Psoas muscle (tissue), 8 donors: ENCODE data around the gene TMEM235. TPM values are rescaled to one million over a fixed set of nuclear protein-coding genes. Genes with fewer than 3 reads are reported as not detected.

Experiments used
- ATAC-seq, 4 donors: fragments of 200-7000 bp; cut with Tn5 transposase; one replicate each; pipeline ENCODE4 v1.9.1; 2020; ENCODE audit warnings: moderate library complexity in 3 of 4, mild to moderate bottlenecking in 2 of 4
- DNase-seq, 2 donors: peaks; one replicate each; pipeline ENCODE4 v3.0.0-alpha.2; 2020
- H3K27ac ChIP-seq: fragments of 200-600 bp; one replicate; pipeline ENCODE4 v1.8.0; 2022
- H3K27me3 ChIP-seq, 3 donors: fragments of 200-600 bp in 1 of 3; one replicate each; pipeline versions ENCODE4 v1.6.1 to v1.8.0; 2013 to 2022; ENCODE audit warnings: low read length in 2 of 3, mild to moderate bottlenecking in 2 of 3, moderate library complexity in 1 of 3; ENCODE audit not compliant: insufficient read depth in 3 of 3
- H3K36me3 ChIP-seq, 2 donors: fragments of 200-600 bp in 1 of 2; one replicate each; pipeline versions ENCODE4 v1.6.1 to v1.8.0; 2013 to 2022; ENCODE audit warnings: low read depth in 1 of 2, mild to moderate bottlenecking in 1 of 2, moderate library complexity in 1 of 2; ENCODE audit not compliant: insufficient read depth in 1 of 2
- H3K4me1 ChIP-seq: fragments of 200-600 bp; one replicate; pipeline ENCODE4 v1.8.0; 2022
- H3K4me3 ChIP-seq: fragments of 200-600 bp; one replicate; pipeline ENCODE4 v1.8.0; 2022; ENCODE audit warnings: mild to moderate bottlenecking
- H3K9me3 ChIP-seq: fragments of 200-600 bp; one replicate; pipeline ENCODE4 v1.8.0; 2022
- CTCF ChIP-seq: fragments of 200-600 bp; IDR thresholded peaks from one replicate; pipeline ENCODE4 v1.8.0; 2022; ENCODE audit warnings: antibody characterized with exemption
- whole genome bisulfite sequencing, 3 donors: extraction: QIAGEN DNeasy Blood & Tissue Kit; methylation state at CpG; one replicate each; pipeline versions ENCODE4 v1.1.6 to v1.1.7; 2013; 5-methylcytosine and 5-hydroxymethylcytosine counted together
- intact Hi-C, 2 donors: fragments of 100-400 bp; cut with DNase I; formaldehyde crosslinking; loops; one replicate each; pipeline versions ENCODE4 v1.11.0 to v1.14.2; 2022
- polyA plus RNA-seq, 3 donors: library from polyadenylated mRNA; stranded (reverse); fragments of 200-250 nt; gene quantifications; one replicate each; pipeline ENCODE4 v1.2.3, GENCODE V29; 2013
- total RNA-seq, 4 donors: library from RNA; stranded (reverse); fragmentation: NEBNext Ultra II Directional in 2 of 4; extraction: Animal tissue kit (Norgen Biotek cat#: 25700) in 2 of 4; gene quantifications; one replicate each; pipeline versions ENCODE4 v1.2.1 to v1.2.4, GENCODE V29; 2021 to 2023
- donor health status: healthy with polysubstance abuse.
- donor health status: DM: no; HTN: no; CAD: no; lungs with moderate emphysema.
- donor health status: Bipolar disorder and iron deficiency.
- donor health status: healthy.
- donor health status: DM: yes; HTN: yes; CAD: no.
- donor health status: DM: no; HTN: no; CAD: no.
- donor health status: DM: no; HTN: no; CAD: no.
- donor health status: DM: yes; HTN: yes; CAD: no.

Gene TMEM235
- total and polyA plus RNA-seq, 7 donors, result not detected

GRCh38 chr17:78255953-78256706 lies 24.7 kb downstream of the TMEM235 start:
- no peaks in the 10 kb centered on the region for H3K36me3 ChIP-seq
- intact Hi-C loops, result no loop called here
- TF ChIP-seq CTCF, result no peak
- H3K4me3 ChIP-seq, result no peak overlapping the region
- peaks cover 11% of the 10 kb centered on the region for H3K4me1 ChIP-seq
- H3K27me3 ChIP-seq, result no peaks in the 10 kb centered on the region
- WGBS, 3 donors, result 75 to 80% (median 76%) methylated on average over 14 of the region's 14 CpGs
- ATAC-seq (no peak), DNase-seq (no peak)
- H3K27ac ChIP-seq, result no peak overlapping the region
- H3K9me3 ChIP-seq, result no peaks in the 10 kb centered on the region

- Histone ChIP-seq H3K9me3 (no peaks in the 10 kb centered on the region), H3K36me3 (no peaks in the 10 kb centered on the region), H3K27ac (no peak overlapping the region), H3K4me3 (no peak overlapping the region), H3K4me1 (peaks cover 8% of the 10 kb centered on the region), H3K27me3 (no peaks in the 10 kb centered on the region)
- ATAC-seq, result no peak
- 57 to 74% (median 69%) methylated on average over 16 to 18 of the region's 18 CpGs for WGBS, 3 donors
- DNase-seq, result no peak
- intact Hi-C loops, result no loop called here
- TF ChIP-seq CTCF, result no peak
Measured at GRCh38 chr17:78256707-78257591, 25.5 kb downstream of the TMEM235 start.

GRCh38 chr17:78257810-78258322 lies 26.4 kb downstream of the TMEM235 start:
- H3K4me1 ChIP-seq, result peaks cover 8% of the 10 kb centered on the region
- ATAC-seq (no peak), DNase-seq (no peak)

More at GRCh38 chr17:78257810-78258322, 26.4 kb downstream of the TMEM235 start:
- Histone ChIP-seq H3K36me3 (no peaks in the 10 kb centered on the region), H3K9me3 (no peaks in the 10 kb centered on the region), H3K4me3 (no peak overlapping the region), H3K27ac (peak overlapping the region; percentile 63), H3K27me3 (no peaks in the 10 kb centered on the region)
- WGBS, 3 donors, result 57 to 69% (median 58%) methylated on average over 16 of the region's 16 CpGs
- intact Hi-C loops, result no loop called here
- no peak for TF ChIP-seq CTCF
